Measurements from ENCODE around the gene GRIK4.

GRCh38 chr11:120657306-120658070 is 145.9 kb downstream of the GRIK4 start:
- TF ChIP-seq POLR2AphosphoS5 (IDR thresholded peaks at IDR 0.05) (no peak), CTCF (IDR thresholded peaks at IDR 0.05) (no peak), POLR2A (IDR thresholded peaks at IDR 0.05) (no peak)
